Gastrocnemius medialis (tissue), 4 donors: Measurements from ENCODE around the gene MIB1.

ENCODE experiments used
- CTCF ChIP-seq, 5 experiments: fragments of 450-650 bp in 3 of 5; fragments of 200-600 bp in 2 of 5; sonication (generic) in 2 of 5; IDR thresholded peaks in 4 of 5; conservative IDR thresholded peaks in 1 of 5; 1 replicate in 4 of 5; 2 replicates in 1 of 5; pipeline ENCODE4 v1.5.1; 2016 to 2019; ENCODE audit warnings: antibody characterized with exemption in 5 of 5, mild to moderate bottlenecking in 3 of 5, moderate library complexity in 3 of 5
- POLR2A ChIP-seq, 2 donors: fragments of 450-650 bp; IDR thresholded peaks; one replicate each; pipeline ENCODE4 v1.6.1; 2017; ENCODE audit warnings: antibody characterized with exemption in 2 of 2, mild to moderate bottlenecking in 2 of 2, moderate library complexity in 2 of 2

GRCh38 chr18:21900605-21901352, 160.2 kb downstream of the MIB1 start:
- TF ChIP-seq CTCF (IDR thresholded peaks at IDR 0.05 in 4 of 5, conservative IDR thresholded peaks at IDR 0.05 in 1 of 5) (no peak), POLR2A (IDR thresholded peaks at IDR 0.05) (no peak)
